HepG2 (cell line): Measurements from ENCODE around the gene SLC16A3. TPM values are rescaled to one million over a fixed set of nuclear protein-coding genes. Genes with fewer than 3 reads are reported as not detected.

Experiments
- BORCS8-MEF2B ChIP-seq: sonication (generic); formaldehyde crosslinking; IDR thresholded peaks from 2 replicates; pipeline ENCODE4 v1.8.0; 2022; ENCODE audit warnings: mild to moderate bottlenecking, missing genetic modification reagents
- FOXA1 ChIP-seq, 2 experiments: fragments of 450-650 bp in 1 of 2; sonication (generic) in 1 of 2; formaldehyde crosslinking in 1 of 2; IDR thresholded peaks; 2 replicates each; pipeline versions ENCODE4 v1.4.0 to v1.6.1; 2016 to 2020; ENCODE audit warnings: missing genetic modification reagents in 1 of 2
- FOXK2 ChIP-seq: fragments of 450-650 bp; IDR thresholded peaks from 2 replicates; pipeline ENCODE4 v1.6.1; 2016
- KDM4B ChIP-seq: sonication (generic); formaldehyde crosslinking; IDR thresholded peaks from 2 replicates; pipeline ENCODE4 v1.4.0; 2020; ENCODE audit warnings: missing genetic modification reagents
- SIN3A ChIP-seq: IDR thresholded peaks from 2 replicates; pipeline ENCODE4 v1.6.1; 2011; ENCODE audit warnings: low read depth, mild to moderate bottlenecking, control low read depth, low read length, borderline replicate concordance
- SP140L ChIP-seq: sonication (generic); formaldehyde crosslinking; IDR thresholded peaks from 2 replicates; pipeline ENCODE4 v1.4.0; 2020; ENCODE audit warnings: missing genetic modification reagents, borderline replicate concordance
- SRSF1 ChIP-seq: fragments of 200-400 bp; formaldehyde crosslinking; optimal IDR thresholded peaks from 2 replicates; pipeline ENCODE3; 2017; ENCODE audit warnings: mild to moderate bottlenecking, low read depth, low read length, moderate library complexity
- YY1 ChIP-seq: IDR thresholded peaks from 2 replicates; pipeline ENCODE4 v1.6.1; 2011; ENCODE audit warnings: low read length, low read depth, moderate library complexity, mild to moderate bottlenecking; ENCODE audit not compliant: insufficient read depth, insufficient replicate concordance
- ZNF235 ChIP-seq: sonication (generic); formaldehyde crosslinking; IDR thresholded peaks from 2 replicates; pipeline ENCODE4 v1.8.1; 2023; ENCODE audit warnings: mild to moderate bottlenecking, missing genetic modification reagents, borderline replicate concordance
- ZNF326 ChIP-seq: sonication (generic); formaldehyde crosslinking; IDR thresholded peaks from 2 replicates; pipeline ENCODE4 v1.4.0; 2020; ENCODE audit warnings: missing genetic modification reagents, borderline replicate concordance
- ZNF430 ChIP-seq: sonication (generic); formaldehyde crosslinking; IDR thresholded peaks from 2 replicates; pipeline ENCODE4 v1.9.0; 2021; ENCODE audit warnings: mild to moderate bottlenecking, missing genetic modification reagents
- ZNF468 ChIP-seq: sonication (generic); formaldehyde crosslinking; IDR thresholded peaks from 2 replicates; pipeline ENCODE4 v1.8.0; 2022; ENCODE audit warnings: mild to moderate bottlenecking, moderate library complexity, missing genetic modification reagents
- ZNF567 ChIP-seq: sonication (generic); formaldehyde crosslinking; IDR thresholded peaks from 2 replicates; pipeline ENCODE4 v1.8.1; 2023; ENCODE audit warnings: mild to moderate bottlenecking, missing genetic modification reagents, borderline replicate concordance
- ZNF713 ChIP-seq: sonication (generic); formaldehyde crosslinking; IDR thresholded peaks from 2 replicates; pipeline ENCODE4 v1.4.0; 2020; ENCODE audit warnings: mild to moderate bottlenecking, missing genetic modification reagents
- ZNF782 ChIP-seq: sonication (generic); formaldehyde crosslinking; IDR thresholded peaks from 2 replicates; pipeline ENCODE4 v1.4.0; 2020; ENCODE audit warnings: missing genetic modification reagents, mild to moderate bottlenecking, borderline replicate concordance
- polyA plus RNA-seq, 8 experiments: library from polyadenylated mRNA; depleted of rRNA in 3 of 8; stranded (reverse) in 7 of 8; unstranded in 1 of 8; fragments of >200 nt; fragmentation: Illumina TruSeq in 4 of 8; extraction: Trizol in 4 of 8; gene quantifications; 2 replicates each; pipeline versions ENCODE4 v1.2.1 to v1.2.3, GENCODE V29; 2011 to 2016; ENCODE audit warnings: low read depth in 4 of 8, missing spikeins in 1 of 8, mixed read lengths in 1 of 8; ENCODE audit not compliant: insufficient read depth in 1 of 8
- total RNA-seq, 5 experiments: library from RNA; depleted of rRNA; stranded (reverse); fragments of >200 nt; fragmentation: Illumina TruSeq; extraction: Trizol; gene quantifications; 2 replicates each; pipeline ENCODE4 v1.2.3, GENCODE V29; 2016; ENCODE audit warnings: low read depth in 1 of 5
- TF ChIP-seq, protein P1 (sequence below): sonication (generic); formaldehyde crosslinking; IDR thresholded peaks from 2 replicates; pipeline ENCODE4 v1.4.0; 2020; ENCODE audit warnings: missing genetic modification reagents
- TF ChIP-seq, protein P2 (sequence below): IDR thresholded peaks from 2 replicates; pipeline ENCODE4 v1.6.1; 2012; ENCODE audit warnings: low read depth, low read length, improper control_type of control experiment
- TF ChIP-seq, protein P3 (sequence below), 2 experiments: fragments of 450-650 bp in 1 of 2; sonication (generic) in 1 of 2; formaldehyde crosslinking; IDR thresholded peaks; 2 replicates each; pipeline versions ENCODE4 v1.5.0 to v1.8.0; 2020 to 2022; ENCODE audit warnings: mild to moderate bottlenecking in 1 of 2, missing genetic modification reagents in 1 of 2
- TF ChIP-seq, protein P4 (sequence below): sonication (generic); formaldehyde crosslinking; IDR thresholded peaks from 2 replicates; pipeline ENCODE4 v1.4.0; 2020; ENCODE audit warnings: missing genetic modification reagents, mild to moderate bottlenecking, borderline replicate concordance
- TF ChIP-seq, protein P5 (sequence below): IDR thresholded peaks from 2 replicates; pipeline ENCODE4 v1.6.1; 2016; ENCODE audit warnings: control low read depth

The SLC16A3 gene
- total and polyA plus RNA-seq, 2 of the 13 experiments (the other 11 are each of a cell fraction or from before 2014, with no cell fraction given) = 242 to 349 TPM

DNA sequence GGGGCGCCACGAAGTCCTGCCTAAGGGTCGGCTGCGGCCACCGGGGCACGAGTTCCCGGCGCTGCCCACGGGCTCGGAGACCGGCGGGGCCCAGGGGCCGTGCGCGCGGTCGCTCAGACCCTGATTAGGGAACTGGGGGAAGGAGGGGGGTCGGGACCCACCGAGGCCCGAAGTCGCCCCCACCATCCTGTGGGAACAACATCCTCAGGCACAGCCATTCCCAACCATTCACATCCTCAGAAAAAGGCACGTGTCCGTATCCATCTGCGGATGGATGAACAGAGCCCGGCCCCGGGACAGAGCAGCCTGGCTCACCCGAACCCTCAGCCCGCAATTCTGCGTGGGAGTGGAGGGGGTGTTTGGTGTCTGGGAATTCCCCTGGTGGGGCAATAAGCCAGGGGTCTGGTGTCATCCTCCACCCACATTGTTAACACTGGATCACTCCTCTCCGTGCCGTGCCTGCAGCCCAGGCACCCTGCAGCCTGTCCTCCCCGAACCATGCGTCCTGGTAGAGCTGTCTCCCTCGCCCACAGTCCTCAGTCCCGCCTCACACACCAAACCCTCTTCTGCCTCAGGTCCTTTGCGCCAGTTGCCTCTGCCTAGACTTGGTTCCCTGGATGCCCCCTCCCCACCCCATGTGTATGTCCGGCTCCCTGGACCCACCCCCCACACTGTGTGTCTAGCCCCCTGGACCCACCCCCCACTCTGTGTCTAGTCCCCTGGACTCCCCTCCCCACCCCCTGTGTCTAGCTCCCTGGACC, 15.4 kb upstream of the SLC16A3 start (continued):
- TF ChIP-seq, protein P1, sequence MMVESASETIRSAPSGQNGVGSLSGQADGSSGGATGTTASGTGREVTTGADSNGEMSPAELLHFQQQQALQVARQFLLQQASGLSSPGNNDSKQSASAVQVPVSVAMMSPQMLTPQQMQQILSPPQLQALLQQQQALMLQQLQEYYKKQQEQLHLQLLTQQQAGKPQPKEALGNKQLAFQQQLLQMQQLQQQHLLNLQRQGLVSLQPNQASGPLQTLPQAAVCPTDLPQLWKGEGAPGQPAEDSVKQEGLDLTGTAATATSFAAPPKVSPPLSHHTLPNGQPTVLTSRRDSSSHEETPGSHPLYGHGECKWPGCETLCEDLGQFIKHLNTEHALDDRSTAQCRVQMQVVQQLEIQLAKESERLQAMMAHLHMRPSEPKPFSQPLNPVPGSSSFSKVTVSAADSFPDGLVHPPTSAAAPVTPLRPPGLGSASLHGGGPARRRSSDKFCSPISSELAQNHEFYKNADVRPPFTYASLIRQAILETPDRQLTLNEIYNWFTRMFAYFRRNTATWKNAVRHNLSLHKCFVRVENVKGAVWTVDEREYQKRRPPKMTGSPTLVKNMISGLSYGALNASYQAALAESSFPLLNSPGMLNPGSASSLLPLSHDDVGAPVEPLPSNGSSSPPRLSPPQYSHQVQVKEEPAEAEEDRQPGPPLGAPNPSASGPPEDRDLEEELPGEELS (CRISPR knock-in tag) = peak; percentile 25; the same call in 1 of the 2 replicates
- TF ChIP-seq ZNF326 (no peak), ZNF567 (CRISPR knock-in tag) (no peak), FOXA1 (IDR thresholded peaks at IDR 0.05) (no peak), FOXA1 (CRISPR knock-in tag; IDR thresholded peaks at IDR 0.05) (no peak), ZNF235 (CRISPR knock-in tag) (no peak), ZNF430 (CRISPR knock-in tag) (no peak), YY1 (no peak), BORCS8-MEF2B (CRISPR knock-in tag) (no peak), ZNF468 (CRISPR knock-in tag) (no peak), ZNF713 (CRISPR knock-in tag) (no peak), KDM4B (0 out of 2 replicates have a peak, but pooled peaks have one; percentile 49), SIN3A (no peak), SP140L (CRISPR knock-in tag) (no peak), SRSF1 (no peak), FOXK2 (no peak), ZNF782 (no peak; the same call in 1 of the 2 replicates)
- TF ChIP-seq, protein P2, sequence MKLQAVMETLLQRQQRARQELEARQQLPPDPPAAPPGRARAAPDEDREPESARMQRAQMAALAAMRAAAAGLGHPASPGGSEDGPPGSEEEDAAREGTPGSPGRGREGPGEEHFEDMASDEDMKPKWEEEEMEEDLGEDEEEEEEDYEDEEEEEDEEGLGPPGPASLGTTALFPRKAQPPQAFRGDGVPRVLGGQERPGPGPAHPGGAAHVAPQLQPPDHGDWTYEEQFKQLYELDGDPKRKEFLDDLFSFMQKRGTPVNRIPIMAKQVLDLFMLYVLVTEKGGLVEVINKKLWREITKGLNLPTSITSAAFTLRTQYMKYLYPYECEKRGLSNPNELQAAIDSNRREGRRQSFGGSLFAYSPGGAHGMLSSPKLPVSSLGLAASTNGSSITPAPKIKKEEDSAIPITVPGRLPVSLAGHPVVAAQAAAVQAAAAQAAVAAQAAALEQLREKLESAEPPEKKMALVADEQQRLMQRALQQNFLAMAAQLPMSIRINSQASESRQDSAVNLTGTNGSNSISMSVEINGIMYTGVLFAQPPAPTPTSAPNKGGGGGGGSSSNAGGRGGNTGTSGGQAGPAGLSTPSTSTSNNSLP = no peak
- TF ChIP-seq, protein P3, sequence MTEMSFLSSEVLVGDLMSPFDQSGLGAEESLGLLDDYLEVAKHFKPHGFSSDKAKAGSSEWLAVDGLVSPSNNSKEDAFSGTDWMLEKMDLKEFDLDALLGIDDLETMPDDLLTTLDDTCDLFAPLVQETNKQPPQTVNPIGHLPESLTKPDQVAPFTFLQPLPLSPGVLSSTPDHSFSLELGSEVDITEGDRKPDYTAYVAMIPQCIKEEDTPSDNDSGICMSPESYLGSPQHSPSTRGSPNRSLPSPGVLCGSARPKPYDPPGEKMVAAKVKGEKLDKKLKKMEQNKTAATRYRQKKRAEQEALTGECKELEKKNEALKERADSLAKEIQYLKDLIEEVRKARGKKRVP (CRISPR knock-in tag; IDR thresholded peaks at IDR 0.05) = no peak
- TF ChIP-seq, protein P4, sequence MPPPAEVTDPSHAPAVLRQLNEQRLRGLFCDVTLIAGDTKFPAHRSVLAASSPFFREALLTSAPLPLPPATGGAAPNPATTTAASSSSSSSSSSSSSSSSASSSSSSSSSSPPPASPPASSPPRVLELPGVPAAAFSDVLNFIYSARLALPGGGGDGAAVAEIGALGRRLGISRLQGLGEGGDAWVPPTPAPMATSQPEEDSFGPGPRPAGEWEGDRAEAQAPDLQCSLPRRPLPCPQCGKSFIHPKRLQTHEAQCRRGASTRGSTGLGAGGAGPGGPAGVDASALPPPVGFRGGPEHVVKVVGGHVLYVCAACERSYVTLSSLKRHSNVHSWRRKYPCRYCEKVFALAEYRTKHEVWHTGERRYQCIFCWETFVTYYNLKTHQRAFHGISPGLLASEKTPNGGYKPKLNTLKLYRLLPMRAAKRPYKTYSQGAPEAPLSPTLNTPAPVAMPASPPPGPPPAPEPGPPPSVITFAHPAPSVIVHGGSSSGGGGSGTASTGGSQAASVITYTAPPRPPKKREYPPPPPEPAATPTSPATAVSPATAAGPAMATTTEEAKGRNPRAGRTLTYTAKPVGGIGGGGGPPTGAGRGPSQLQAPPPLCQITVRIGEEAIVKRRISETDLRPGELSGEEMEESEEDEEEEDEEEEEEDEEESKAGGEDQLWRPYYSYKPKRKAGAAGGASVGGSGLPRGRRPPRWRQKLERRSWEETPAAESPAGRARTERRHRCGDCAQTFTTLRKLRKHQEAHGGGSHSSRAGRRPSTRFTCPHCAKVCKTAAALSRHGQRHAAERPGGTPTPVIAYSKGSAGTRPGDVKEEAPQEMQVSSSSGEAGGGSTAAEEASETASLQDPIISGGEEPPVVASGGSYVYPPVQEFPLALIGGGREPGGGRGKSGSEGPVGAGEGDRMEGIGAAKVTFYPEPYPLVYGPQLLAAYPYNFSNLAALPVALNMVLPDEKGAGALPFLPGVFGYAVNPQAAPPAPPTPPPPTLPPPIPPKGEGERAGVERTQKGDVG = no peak; the same call in 1 of the 2 replicates
- TF ChIP-seq, protein P5, sequence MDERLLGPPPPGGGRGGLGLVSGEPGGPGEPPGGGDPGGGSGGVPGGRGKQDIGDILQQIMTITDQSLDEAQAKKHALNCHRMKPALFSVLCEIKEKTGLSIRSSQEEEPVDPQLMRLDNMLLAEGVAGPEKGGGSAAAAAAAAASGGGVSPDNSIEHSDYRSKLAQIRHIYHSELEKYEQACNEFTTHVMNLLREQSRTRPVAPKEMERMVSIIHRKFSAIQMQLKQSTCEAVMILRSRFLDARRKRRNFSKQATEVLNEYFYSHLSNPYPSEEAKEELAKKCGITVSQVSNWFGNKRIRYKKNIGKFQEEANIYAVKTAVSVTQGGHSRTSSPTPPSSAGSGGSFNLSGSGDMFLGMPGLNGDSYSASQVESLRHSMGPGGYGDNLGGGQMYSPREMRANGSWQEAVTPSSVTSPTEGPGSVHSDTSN (CRISPR knock-in tag) = no peak
